ENCODE results near the gene CDH24.

CDH24 gene

DNA sequence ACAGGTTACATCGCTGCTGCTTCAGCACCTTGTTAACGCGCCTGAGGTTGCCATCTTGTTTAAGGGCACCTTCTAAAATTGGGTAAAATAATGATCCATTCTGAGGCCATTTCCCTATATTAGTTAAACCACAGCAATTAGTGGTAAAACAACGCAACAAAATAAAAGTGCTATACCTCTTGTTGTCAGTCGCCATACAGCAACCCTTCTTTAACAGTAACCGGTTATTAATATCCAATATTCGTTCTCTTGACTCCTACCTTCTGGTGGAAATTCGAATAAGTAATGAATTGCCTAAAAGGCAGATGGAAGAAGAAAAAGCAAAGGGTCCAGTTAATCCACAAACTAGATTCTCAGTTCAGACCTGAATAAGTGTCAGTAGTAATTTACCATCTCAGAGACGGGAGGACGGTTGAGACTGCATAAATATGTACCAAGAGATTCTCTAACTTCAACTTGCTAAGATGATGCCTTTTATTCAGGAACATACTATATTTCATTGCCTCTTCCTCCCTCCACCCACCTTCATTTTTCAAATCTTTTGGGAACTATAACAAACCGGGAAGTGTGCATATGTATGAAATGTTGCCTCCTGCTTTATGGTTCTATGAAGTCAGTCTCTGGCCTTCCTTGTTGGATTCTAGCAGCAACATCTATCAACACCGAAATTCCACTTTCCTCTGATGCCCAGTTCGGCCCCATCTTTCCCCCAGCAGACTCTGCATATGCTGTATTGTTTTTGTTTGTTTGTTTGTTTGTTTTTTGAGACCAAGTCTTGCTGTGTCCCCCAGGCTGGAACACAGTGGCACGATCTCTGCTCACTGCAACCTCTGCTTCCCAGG is 21.8 kb downstream of the CDH24 start:
- H3K36me3 ChIP-seq (ENCODE audit: low read depth) = peaks cover 33% of the 10 kb centered on the region
- H3K9me3 ChIP-seq (ENCODE audit: severe bottlenecking) = no peaks in the 10 kb centered on the region
- H3K4me3 ChIP-seq (ENCODE audit: severe bottlenecking) = peak overlapping the region; percentile 62
- peak overlapping the region; percentile 67 for H3K27ac ChIP-seq (ENCODE audit: poor library complexity, severe bottlenecking)
- no peaks in the 10 kb centered on the region for H3K27me3 ChIP-seq (ENCODE audit: insufficient read depth, poor library complexity, severe bottlenecking)
- TF ChIP-seq CTCF (IDR thresholded peaks at IDR 0.05; ENCODE audit: poor library complexity, severe bottlenecking) = no peak
- no peak for DNase-seq (ENCODE audit: low spot score)
- H3K4me1 ChIP-seq (ENCODE audit: insufficient read depth, poor library complexity, severe bottlenecking) = peaks cover 9% of the 10 kb centered on the region
- no peak for ATAC-seq (ENCODE audit: low read depth)

DNA sequence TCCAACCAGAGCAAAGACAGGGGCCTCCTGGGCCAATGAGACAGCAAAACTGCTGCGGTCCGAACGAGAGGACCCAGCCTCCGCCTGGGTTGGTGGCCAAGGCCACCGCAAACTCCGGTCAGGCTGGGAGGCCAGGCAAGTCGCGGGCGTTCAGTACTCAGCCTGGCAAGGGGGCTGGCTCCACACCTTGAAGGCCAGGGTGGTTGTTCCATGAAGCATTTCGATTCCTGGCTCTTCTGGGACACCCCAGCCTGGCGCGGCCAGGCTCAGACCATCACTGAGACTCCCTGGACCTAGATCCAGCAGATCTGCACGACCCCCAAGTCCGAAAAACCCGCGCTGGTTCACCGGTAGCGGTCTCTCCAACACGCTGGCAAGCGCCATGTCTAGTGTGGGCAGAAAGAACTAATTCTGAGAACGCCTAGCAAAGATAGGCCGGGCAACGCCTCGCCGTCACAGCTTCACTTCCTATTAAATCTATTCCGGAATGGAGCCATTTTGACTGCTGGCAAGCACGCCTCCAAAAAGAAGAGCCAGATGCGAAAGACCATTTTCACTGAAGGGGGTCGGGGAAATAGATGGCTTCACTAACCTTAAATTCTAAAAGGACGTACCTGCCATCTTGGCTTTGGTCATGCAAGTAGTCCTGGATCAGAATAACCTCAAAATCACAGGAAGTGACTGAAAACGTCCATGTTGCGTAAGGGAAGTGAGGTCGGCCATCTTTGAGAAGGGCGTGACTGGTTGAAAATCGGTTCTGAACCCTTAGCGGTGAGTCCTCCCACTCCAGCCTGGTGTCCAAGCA is 22.6 kb downstream of the CDH24 start, which contains the start of gene PSMB5:
Gene PSMB5, minus strand, starts transcription at position 403 of the 805 bp plus-strand sequence. Its CDS starts 19 bp downstream, at position 384.
- peak within 1 kb of the TSS; percentile 67 for H3K27ac ChIP-seq (ENCODE audit: poor library complexity, severe bottlenecking)
- no peak for TF ChIP-seq CTCF (IDR thresholded peaks at IDR 0.05; ENCODE audit: poor library complexity, severe bottlenecking)
- no peaks in the 10 kb centered on the region for H3K27me3 ChIP-seq (ENCODE audit: insufficient read depth, poor library complexity, severe bottlenecking)
- no peaks in the 10 kb centered on the region for H3K9me3 ChIP-seq (ENCODE audit: severe bottlenecking)
- ATAC-seq (ENCODE audit: low read depth) = peak; percentile 95
- DNase-seq (ENCODE audit: low spot score) = peak; percentile 95
- H3K4me1 ChIP-seq (ENCODE audit: insufficient read depth, poor library complexity, severe bottlenecking) = peaks cover 9% of the 10 kb centered on the region
- peak within 1 kb of the TSS; percentile 62 for H3K4me3 ChIP-seq (ENCODE audit: severe bottlenecking)
- peaks cover 41% of the 10 kb centered on the region for H3K36me3 ChIP-seq (ENCODE audit: low read depth)

DNA sequence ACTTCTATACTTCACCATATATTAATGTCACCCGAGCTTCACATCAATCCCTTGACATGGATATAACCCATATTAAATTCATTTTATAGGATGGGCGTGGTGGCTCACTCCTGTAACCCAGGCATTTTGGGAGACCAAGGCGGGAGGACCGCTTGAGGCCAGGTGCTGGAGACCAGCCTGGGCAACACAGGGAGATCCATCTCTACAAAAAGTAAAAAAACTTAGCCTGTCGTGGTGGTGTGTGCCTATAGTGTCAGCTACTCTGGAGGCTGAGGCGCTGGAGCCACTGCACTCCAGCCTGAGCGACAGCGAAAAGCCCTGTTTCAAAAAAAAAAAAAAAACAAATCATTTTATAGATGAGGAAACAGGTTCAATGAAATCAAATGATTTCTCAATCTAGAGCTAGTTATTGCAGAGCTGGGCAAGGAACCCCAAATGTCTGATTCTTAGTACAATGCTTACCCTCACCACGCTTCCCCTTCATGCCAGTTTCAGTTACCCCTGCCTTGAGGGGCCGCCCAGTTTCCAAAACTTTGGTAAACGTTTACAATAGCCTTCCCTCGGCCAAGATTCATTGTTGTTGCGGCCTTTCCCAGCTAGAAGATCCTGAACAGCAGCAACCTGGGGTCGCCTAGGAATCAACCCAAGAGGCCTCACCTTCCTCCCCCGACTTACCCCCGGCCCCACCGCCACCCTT is 23.4 kb downstream of the CDH24 start:
- no peak for TF ChIP-seq CTCF (IDR thresholded peaks at IDR 0.05; ENCODE audit: poor library complexity, severe bottlenecking)

GRCh38 chr14:23033251-23033727 is 24.0 kb downstream of the CDH24 start:
- no peak overlapping the region for H3K4me3 ChIP-seq (ENCODE audit: severe bottlenecking)
- no peaks in the 10 kb centered on the region for H3K9me3 ChIP-seq (ENCODE audit: severe bottlenecking)
- no peaks in the 10 kb centered on the region for H3K27me3 ChIP-seq (ENCODE audit: insufficient read depth, poor library complexity, severe bottlenecking)
- TF ChIP-seq CTCF (IDR thresholded peaks at IDR 0.05; ENCODE audit: poor library complexity, severe bottlenecking) = no peak
- no peak overlapping the region for H3K27ac ChIP-seq (ENCODE audit: poor library complexity, severe bottlenecking)
- peaks cover 55% of the 10 kb centered on the region for H3K36me3 ChIP-seq (ENCODE audit: low read depth)
- DNase-seq (ENCODE audit: low spot score) = no peak
- peaks cover 9% of the 10 kb centered on the region for H3K4me1 ChIP-seq (ENCODE audit: insufficient read depth, poor library complexity, severe bottlenecking)
- ATAC-seq (ENCODE audit: low read depth) = no peak

More for the DNA sequence above, 23.4 kb downstream of the CDH24 start:
- Histone ChIP-seq H3K9me3 (ENCODE audit: severe bottlenecking) (no peaks in the 10 kb centered on the region), H3K27me3 (ENCODE audit: insufficient read depth, poor library complexity, severe bottlenecking) (no peaks in the 10 kb centered on the region), H3K4me1 (ENCODE audit: insufficient read depth, poor library complexity, severe bottlenecking) (peaks cover 9% of the 10 kb centered on the region), H3K27ac (ENCODE audit: poor library complexity, severe bottlenecking) (peak overlapping the region; percentile 67), H3K36me3 (ENCODE audit: low read depth) (peaks cover 49% of the 10 kb centered on the region), H3K4me3 (ENCODE audit: severe bottlenecking) (peak overlapping the region; percentile 62)
- no peak for DNase-seq (ENCODE audit: low spot score)
- ATAC-seq (ENCODE audit: low read depth) = no peak; the same call in 2 of the 3 replicates

Data from RWPE2 (cell line).